Endodermal cell (in vitro differentiated cells): ENCODE data around the gene SMC1B. TPM values are rescaled to one million over a fixed set of nuclear protein-coding genes. Genes with fewer than 3 reads are reported as not detected.

ENCODE experiments used
- DNase-seq: peaks from one replicate; pipeline ENCODE4 v3.0.0-alpha.2; 2017
- H3K27ac ChIP-seq: 2 replicates; pipeline ENCODE4 v1.5.1; 2013; ENCODE audit warnings: mild to moderate bottlenecking, low read depth, low read length, moderate library complexity
- H3K27me3 ChIP-seq: 2 replicates; pipeline ENCODE4 v1.6.1; 2013; ENCODE audit warnings: mild to moderate bottlenecking, low read length, moderate library complexity; ENCODE audit not compliant: insufficient read depth, control insufficient read depth, poor library complexity, severe bottlenecking
- H3K36me3 ChIP-seq: 2 replicates; pipeline ENCODE4 v1.7.0; 2013; ENCODE audit warnings: mild to moderate bottlenecking, low read length, moderate library complexity; ENCODE audit not compliant: control insufficient read depth, insufficient read depth
- H3K4me1 ChIP-seq: one replicate; pipeline ENCODE4 v1.7.0; 2013; ENCODE audit warnings: low read length; ENCODE audit not compliant: control insufficient read depth, insufficient read depth
- H3K4me3 ChIP-seq: 2 replicates; pipeline ENCODE4 v1.5.1; 2013; ENCODE audit warnings: mild to moderate bottlenecking, low read length, moderate library complexity
- H3K9ac ChIP-seq: 2 replicates; pipeline ENCODE4 v1.6.1; 2013; ENCODE audit warnings: mild to moderate bottlenecking, low read length, moderate library complexity; ENCODE audit not compliant: poor library complexity, severe bottlenecking; ENCODE audit errors: extremely low read depth
- H3K9me3 ChIP-seq: 2 replicates; pipeline ENCODE4 v1.6.1; 2013; ENCODE audit warnings: mild to moderate bottlenecking, low read length, moderate library complexity; ENCODE audit not compliant: control insufficient read depth
- H3K27ac Mint-ChIP-seq: 2 replicates; pipeline ENCODE4 v1.8.0; 2020; ENCODE audit warnings: mixed read lengths
- H3K27me3 Mint-ChIP-seq: 2 replicates; pipeline ENCODE4 v1.8.0; 2021; ENCODE audit warnings: mild to moderate bottlenecking, mixed read lengths; ENCODE audit not compliant: insufficient read depth
- H3K36me3 Mint-ChIP-seq: 2 replicates; pipeline ENCODE4 v1.8.0; 2020; ENCODE audit warnings: low read depth, mixed read lengths
- H3K4me1 Mint-ChIP-seq: 2 replicates; pipeline ENCODE4 v1.8.0; 2020; ENCODE audit warnings: mixed read lengths
- H3K4me3 Mint-ChIP-seq: 2 replicates; pipeline ENCODE4 v1.8.0; 2020; ENCODE audit warnings: mild to moderate bottlenecking, moderate library complexity, mixed read lengths
- H3K9me3 Mint-ChIP-seq: 2 replicates; pipeline ENCODE4 v1.8.0; 2020; ENCODE audit warnings: mild to moderate bottlenecking, mixed read lengths
- WGBS, 2 experiments: methylation state at CpG; one replicate each; pipeline versions ENCODE4 v1.1.5 to v1.1.7; 2013; ENCODE audit warnings: missing lambda C conversion rate in 2 of 2, mixed read lengths in 1 of 2; ENCODE audit not compliant: insufficient coverage in 1 of 2, insufficient read length in 1 of 2; 5-methylcytosine and 5-hydroxymethylcytosine counted together
- total RNA-seq, 2 donors: library from RNA; stranded (reverse); fragmentation: NEBNext Ultra II Directional in 1 of 2; extraction: Animal tissue kit (Norgen Biotek cat#: 25700) in 1 of 2; gene quantifications; 2 replicates in 1 of 2; 3 replicates in 1 of 2; pipeline ENCODE4 v1.2.1, GENCODE V29; 2021
- TF ChIP-seq, protein P1 (sequence below): fragments of 200-600 bp; sonication (generic); conservative IDR thresholded peaks from 2 replicates; pipeline ENCODE4 v1.5.0; 2021; ENCODE audit warnings: antibody characterized with exemption, mild to moderate bottlenecking

SMC1B gene
- total RNA-seq, 2 donors from 2014 or later = 0.11 TPM; not detected in 1

DNA sequence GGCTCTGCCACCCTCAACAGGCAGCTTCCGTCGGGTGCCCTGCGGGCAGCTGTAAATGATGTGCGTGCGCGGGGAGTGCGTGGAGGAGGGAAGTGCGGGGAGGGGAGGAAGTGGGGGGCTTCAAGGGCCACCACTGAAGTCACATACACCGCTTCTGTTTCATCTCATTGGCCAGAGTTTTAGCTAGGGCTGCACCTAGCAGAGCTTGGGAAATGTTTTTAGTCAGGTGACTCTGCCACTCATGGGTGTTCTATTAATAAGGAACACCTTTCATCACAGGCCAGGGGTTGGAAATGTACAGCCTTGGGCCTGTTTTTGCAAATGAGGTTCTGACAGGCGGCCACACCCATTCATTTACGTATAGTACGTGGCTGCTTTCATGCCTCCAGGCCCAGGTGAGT lies 89.1 kb downstream of the SMC1B start:
- no peaks in the 10 kb centered on the region for H3K27me3 Mint-ChIP-seq
- DNase-seq = no peak
- peaks cover 61% of the 10 kb centered on the region for H3K36me3 Mint-ChIP-seq
- no peaks in the 10 kb centered on the region for H3K9me3 Mint-ChIP-seq
- H3K4me3 ChIP-seq = no peak overlapping the region
- no peak overlapping the region for H3K27ac ChIP-seq
- peaks cover 2% of the 10 kb centered on the region for H3K4me1 ChIP-seq
- peaks cover 7% of the 10 kb centered on the region for H3K4me1 Mint-ChIP-seq
- TF ChIP-seq, protein P1, sequence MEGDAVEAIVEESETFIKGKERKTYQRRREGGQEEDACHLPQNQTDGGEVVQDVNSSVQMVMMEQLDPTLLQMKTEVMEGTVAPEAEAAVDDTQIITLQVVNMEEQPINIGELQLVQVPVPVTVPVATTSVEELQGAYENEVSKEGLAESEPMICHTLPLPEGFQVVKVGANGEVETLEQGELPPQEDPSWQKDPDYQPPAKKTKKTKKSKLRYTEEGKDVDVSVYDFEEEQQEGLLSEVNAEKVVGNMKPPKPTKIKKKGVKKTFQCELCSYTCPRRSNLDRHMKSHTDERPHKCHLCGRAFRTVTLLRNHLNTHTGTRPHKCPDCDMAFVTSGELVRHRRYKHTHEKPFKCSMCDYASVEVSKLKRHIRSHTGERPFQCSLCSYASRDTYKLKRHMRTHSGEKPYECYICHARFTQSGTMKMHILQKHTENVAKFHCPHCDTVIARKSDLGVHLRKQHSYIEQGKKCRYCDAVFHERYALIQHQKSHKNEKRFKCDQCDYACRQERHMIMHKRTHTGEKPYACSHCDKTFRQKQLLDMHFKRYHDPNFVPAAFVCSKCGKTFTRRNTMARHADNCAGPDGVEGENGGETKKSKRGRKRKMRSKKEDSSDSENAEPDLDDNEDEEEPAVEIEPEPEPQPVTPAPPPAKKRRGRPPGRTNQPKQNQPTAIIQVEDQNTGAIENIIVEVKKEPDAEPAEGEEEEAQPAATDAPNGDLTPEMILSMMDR = no peak
- no peak overlapping the region for H3K4me3 Mint-ChIP-seq
- H3K27me3 ChIP-seq = no peaks in the 10 kb centered on the region
- H3K27ac Mint-ChIP-seq = no peak overlapping the region
- WGBS, 2 experiments = 90 to 96% methylated on average over 2 to 12 of the region's 12 CpGs
- H3K9ac ChIP-seq = no peak overlapping the region
- H3K36me3 ChIP-seq = peaks cover 70% of the 10 kb centered on the region
- no peaks in the 10 kb centered on the region for H3K9me3 ChIP-seq

DNA sequence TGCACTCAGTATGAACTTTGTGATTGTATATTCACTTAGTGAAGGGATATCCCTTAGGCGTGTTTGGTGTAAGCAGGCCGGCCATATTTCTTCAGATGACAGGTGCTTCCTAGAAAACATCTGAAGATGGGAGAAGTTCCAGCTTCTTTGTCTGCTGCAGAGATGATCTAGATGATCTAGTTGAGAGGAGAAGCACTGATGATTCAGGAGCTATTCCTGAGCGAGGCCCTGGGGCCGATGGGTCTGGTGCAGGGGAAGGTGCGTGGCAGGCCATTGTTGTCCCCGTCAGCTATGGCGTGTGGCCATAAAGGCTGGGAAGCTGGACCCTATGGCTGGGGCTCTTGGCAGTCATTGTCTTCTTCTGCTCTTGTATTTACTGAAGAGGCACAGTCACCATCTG lies 89.7 kb downstream of the SMC1B start:
- Histone ChIP-seq H3K4me1 (peaks cover 8% of the 10 kb centered on the region), H3K9me3 (no peaks in the 10 kb centered on the region), H3K4me3 (no peak overlapping the region), H3K27me3 (no peaks in the 10 kb centered on the region), H3K27ac (no peak overlapping the region), H3K9ac (no peak overlapping the region), H3K36me3 (peaks cover 64% of the 10 kb centered on the region)
- H3K27me3 Mint-ChIP-seq = no peaks in the 10 kb centered on the region
- no peak overlapping the region for H3K27ac Mint-ChIP-seq
- TF ChIP-seq, protein P1 = no peak
- H3K36me3 Mint-ChIP-seq = peaks cover 55% of the 10 kb centered on the region
- no peak overlapping the region for H3K4me3 Mint-ChIP-seq
- no peak for DNase-seq
- no peaks in the 10 kb centered on the region for H3K9me3 Mint-ChIP-seq
- H3K4me1 Mint-ChIP-seq = peaks cover 14% of the 10 kb centered on the region
- 84 to 100% methylated on average over 4 to 7 of the region's 7 CpGs for whole genome bisulfite sequencing, 2 experiments

DNA sequence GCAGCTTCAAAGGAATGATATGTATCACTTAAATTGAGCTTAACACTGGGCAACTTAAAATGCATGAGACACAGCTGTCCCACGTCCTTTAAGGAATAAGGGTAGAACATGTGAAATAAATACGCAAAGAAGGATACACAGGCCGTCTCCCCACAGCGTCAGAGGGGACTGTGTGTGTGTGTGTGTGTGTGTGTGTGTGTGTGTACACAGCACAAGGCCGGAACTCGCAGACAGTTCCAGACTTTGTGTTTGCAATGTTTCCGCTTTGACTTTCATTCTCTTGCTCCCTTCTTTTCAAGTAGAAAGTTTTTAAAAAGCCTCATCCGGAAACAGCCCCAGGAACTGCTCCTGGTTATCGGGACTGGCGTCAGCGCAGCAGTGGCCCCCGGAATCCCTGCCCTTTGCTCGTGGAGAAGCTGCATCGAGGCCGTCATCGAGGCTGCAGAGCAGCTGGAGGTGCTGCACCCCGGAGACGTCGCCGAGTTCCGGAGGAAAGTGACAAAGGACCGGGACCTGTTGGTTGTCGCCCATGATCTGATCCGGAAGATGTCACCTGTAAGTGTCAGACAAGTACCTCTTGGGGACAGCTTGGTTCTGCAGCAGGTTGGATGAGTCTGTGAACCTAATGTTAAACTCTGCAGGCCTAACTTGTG lies 90.4 kb downstream of the SMC1B start:
- Histone ChIP-seq H3K4me1 (peaks cover 10% of the 10 kb centered on the region), H3K27ac (no peak overlapping the region), H3K9me3 (no peaks in the 10 kb centered on the region), H3K9ac (no peak overlapping the region), H3K27me3 (no peaks in the 10 kb centered on the region), H3K36me3 (peaks cover 61% of the 10 kb centered on the region), H3K4me3 (no peak overlapping the region)
- H3K4me3 Mint-ChIP-seq = no peak overlapping the region
- no peaks in the 10 kb centered on the region for H3K9me3 Mint-ChIP-seq
- peaks cover 55% of the 10 kb centered on the region for H3K36me3 Mint-ChIP-seq
- TF ChIP-seq, protein P1 = no peak
- H3K4me1 Mint-ChIP-seq = peaks cover 21% of the 10 kb centered on the region
- WGBS, 2 experiments = 96 to 97% methylated on average over 13 to 24 of the region's 24 CpGs
- H3K27me3 Mint-ChIP-seq = no peaks in the 10 kb centered on the region
- no peak for DNase-seq
- H3K27ac Mint-ChIP-seq = no peak overlapping the region
